WTC11 (cell line): ENCODE results near the gene VWA3B. TPM values are rescaled to one million over a fixed set of nuclear protein-coding genes. Genes with fewer than 3 reads are reported as not detected.

Experiments
- ATAC-seq: fragments of 200-7000 bp; cut with Tn5 transposase; 2 replicates; pipeline ENCODE4 v1.10.0; 2021; ENCODE audit warnings: mild to moderate bottlenecking, moderate library complexity
- CTCF ChIA-PET: fragments of 300-600 bp; sonication (Branson Sonifier 250); formaldehyde crosslinking; loops from one replicate; lab custom pipeline; 2021; ENCODE audit warnings: antibody characterized with exemption; lab: Charles Lee
- POLR2A ChIA-PET: fragments of 350-600 bp; sonication (Branson Sonifier 250); formaldehyde crosslinking; loops from one replicate; lab custom pipeline; 2021; ENCODE audit warnings: antibody characterized with exemption; lab: Charles Lee
- DNase-seq: peaks from one replicate; pipeline ENCODE4 v3.0.0; 2021; ENCODE audit warnings: low spot score
- H3K27ac Mint-ChIP-seq: 2 replicates; pipeline ENCODE4 v1.8.0; 2021; ENCODE audit warnings: mixed read lengths
- H3K27me3 Mint-ChIP-seq: 2 replicates; pipeline ENCODE4 v1.8.0; 2021; ENCODE audit warnings: low read depth, mild to moderate bottlenecking, moderate library complexity, mixed read lengths
- H3K36me3 Mint-ChIP-seq: 2 replicates; pipeline ENCODE4 v1.8.0; 2021; ENCODE audit warnings: mixed read lengths
- H3K4me1 Mint-ChIP-seq: 2 replicates; pipeline ENCODE4 v1.8.0; 2022; ENCODE audit warnings: mixed read lengths
- H3K4me3 Mint-ChIP-seq: 2 replicates; pipeline ENCODE4 v1.8.0; 2021; ENCODE audit warnings: mild to moderate bottlenecking, moderate library complexity, mixed read lengths
- H3K9me3 Mint-ChIP-seq: 2 replicates; pipeline ENCODE4 v1.8.0; 2021; ENCODE audit warnings: mixed read lengths
- ATF1 ChIP-seq: sonication (generic); formaldehyde crosslinking; IDR thresholded peaks from 2 replicates; pipeline ENCODE4 v1.8.1; 2023; ENCODE audit warnings: mild to moderate bottlenecking, moderate library complexity, missing genetic modification reagents
- CREM ChIP-seq: sonication (generic); formaldehyde crosslinking; IDR thresholded peaks from 2 replicates; pipeline ENCODE4 v1.8.1; 2022; ENCODE audit warnings: mild to moderate bottlenecking, missing genetic modification reagents, moderate library complexity
- EMX1 ChIP-seq: fragments of 250-450 bp; sonication (Bioruptor Pico); IDR thresholded peaks from 2 replicates; pipeline ENCODE4 v1.8.0; 2021; ENCODE audit warnings: mild to moderate bottlenecking
- FOXJ3 ChIP-seq: sonication (generic); formaldehyde crosslinking; IDR thresholded peaks from 2 replicates; pipeline ENCODE4 v1.9.0; 2021; ENCODE audit warnings: missing genetic modification reagents, mild to moderate bottlenecking, borderline replicate concordance
- MAX ChIP-seq: sonication (generic); formaldehyde crosslinking; IDR thresholded peaks from 2 replicates; pipeline ENCODE4 v1.8.0; 2022; ENCODE audit warnings: mild to moderate bottlenecking, missing genetic modification reagents
- NR3C1 ChIP-seq: sonication (generic); formaldehyde crosslinking; conservative IDR thresholded peaks from 2 replicates; pipeline ENCODE4 v1.8.1; 2023; ENCODE audit warnings: low read depth, mild to moderate bottlenecking, missing genetic modification reagents
- PRRX2 ChIP-seq: fragments of 250-450 bp; sonication (Bioruptor Pico); IDR thresholded peaks from 2 replicates; pipeline ENCODE4 v1.8.0; 2021; ENCODE audit warnings: mild to moderate bottlenecking
- RORB ChIP-seq: fragments of 250-450 bp; sonication (Bioruptor Pico); IDR thresholded peaks from 2 replicates; pipeline ENCODE4 v1.9.0; 2021; ENCODE audit warnings: mild to moderate bottlenecking
- SMAD3 ChIP-seq: sonication (generic); formaldehyde crosslinking; IDR thresholded peaks from 2 replicates; pipeline ENCODE4 v1.8.0; 2022; ENCODE audit warnings: missing genetic modification reagents, mild to moderate bottlenecking, borderline replicate concordance
- SOX15 ChIP-seq: fragments of 250-450 bp; sonication (Bioruptor Pico); IDR thresholded peaks from 2 replicates; pipeline ENCODE4 v1.9.0; 2021; ENCODE audit warnings: mild to moderate bottlenecking
- TCF7 ChIP-seq: sonication (generic); formaldehyde crosslinking; IDR thresholded peaks from 2 replicates; pipeline ENCODE4 v1.8.0; 2022; ENCODE audit warnings: mild to moderate bottlenecking, low read depth, missing genetic modification reagents, moderate library complexity
- TEAD1 ChIP-seq: sonication (generic); formaldehyde crosslinking; IDR thresholded peaks from 2 replicates; pipeline ENCODE4 v1.8.0; 2022; ENCODE audit warnings: mild to moderate bottlenecking, missing genetic modification reagents
- TEAD4 ChIP-seq: sonication (generic); formaldehyde crosslinking; IDR thresholded peaks from 2 replicates; pipeline ENCODE4 v1.8.0; 2022; ENCODE audit warnings: mild to moderate bottlenecking, missing genetic modification reagents
- ZNF121 ChIP-seq: sonication (generic); formaldehyde crosslinking; IDR thresholded peaks from 2 replicates; pipeline ENCODE4 v1.8.0; 2023; ENCODE audit warnings: missing genetic modification reagents
- ZNF138 ChIP-seq: sonication (generic); formaldehyde crosslinking; conservative IDR thresholded peaks from 2 replicates; pipeline ENCODE4 v1.8.1; 2022; ENCODE audit warnings: mild to moderate bottlenecking, moderate library complexity, missing genetic modification reagents
- ZNF219 ChIP-seq: sonication (generic); formaldehyde crosslinking; IDR thresholded peaks from 2 replicates; pipeline ENCODE4 v1.8.0; 2023; ENCODE audit warnings: missing genetic modification reagents, mild to moderate bottlenecking, borderline replicate concordance
- ZNF232 ChIP-seq: sonication (generic); formaldehyde crosslinking; IDR thresholded peaks from 2 replicates; pipeline ENCODE4 v1.8.0; 2022; ENCODE audit warnings: mild to moderate bottlenecking, missing genetic modification reagents
- total RNA-seq: library from RNA; stranded (reverse); gene quantifications from 3 replicates; pipeline ENCODE4 v1.2.3, GENCODE V29; 2021
- TF ChIP-seq, protein P1 (sequence below): sonication (generic); formaldehyde crosslinking; IDR thresholded peaks from 2 replicates; pipeline ENCODE4 v1.8.1; 2023; ENCODE audit warnings: mild to moderate bottlenecking, missing genetic modification reagents, moderate library complexity
- TF ChIP-seq, protein P2 (sequence below): sonication (generic); formaldehyde crosslinking; IDR thresholded peaks from 2 replicates; pipeline ENCODE4 v1.8.0; 2022; ENCODE audit warnings: mild to moderate bottlenecking, missing genetic modification reagents
- TF ChIP-seq, protein P3 (sequence below): sonication (generic); formaldehyde crosslinking; IDR thresholded peaks from 2 replicates; pipeline ENCODE4 v1.8.1; 2022; ENCODE audit warnings: low read depth, missing genetic modification reagents, borderline replicate concordance
- TF ChIP-seq, protein P4 (sequence below): sonication (generic); formaldehyde crosslinking; IDR thresholded peaks from 2 replicates; pipeline ENCODE4 v1.8.1; 2023; ENCODE audit warnings: mild to moderate bottlenecking, moderate library complexity, missing genetic modification reagents
- TF ChIP-seq, protein P5 (sequence below): sonication (generic); formaldehyde crosslinking; IDR thresholded peaks from 2 replicates; pipeline ENCODE4 v1.8.1; 2023; ENCODE audit warnings: mild to moderate bottlenecking, missing genetic modification reagents

Gene VWA3B
- total RNA-seq, 1 experiment from 2014 or later, result not detected

- Mint-ChIP-seq H3K9me3 (peaks cover 10% of the 10 kb centered on the region), H3K27ac (no peak overlapping the region), H3K4me1 (peaks cover 43% of the 10 kb centered on the region), H3K36me3 (peaks cover 5% of the 10 kb centered on the region; the same call in 1 of the 2 replicates), H3K4me3 (peak overlapping the region; percentile 57), H3K27me3 (peaks cover 62% of the 10 kb centered on the region)
- POLR2A ChIA-PET, result interaction anchor here (0.7 kb wide), 1 partner anchor 13 kb away, joined by 4 read pairs; no protein-coding TSS in a partner anchor
- CTCF ChIA-PET, result interaction anchor here (0.6 to 1.7 kb wide), 3 partner anchors 29 to 491 kb away, joined by 3 to 4 read pairs (median 3); no protein-coding TSS in a partner anchor
- TF ChIP-seq, protein P1, sequence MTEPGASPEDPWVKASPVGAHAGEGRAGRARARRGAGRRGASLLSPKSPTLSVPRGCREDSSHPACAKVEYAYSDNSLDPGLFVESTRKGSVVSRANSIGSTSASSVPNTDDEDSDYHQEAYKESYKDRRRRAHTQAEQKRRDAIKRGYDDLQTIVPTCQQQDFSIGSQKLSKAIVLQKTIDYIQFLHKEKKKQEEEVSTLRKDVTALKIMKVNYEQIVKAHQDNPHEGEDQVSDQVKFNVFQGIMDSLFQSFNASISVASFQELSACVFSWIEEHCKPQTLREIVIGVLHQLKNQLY (CRISPR knock-in tag), result no peak
- TF ChIP-seq TEAD4 (no peak), TEAD1 (no peak), ATF1 (no peak), ZNF219 (CRISPR knock-in tag) (no peak), TCF7 (no peak), CREM (no peak), NR3C1 (CRISPR knock-in tag) (no peak), RORB (CRISPR knock-in tag) (no peak), SOX15 (CRISPR knock-in tag) (no peak), SMAD3 (CRISPR knock-in tag) (no peak)
- TF ChIP-seq, protein P2, sequence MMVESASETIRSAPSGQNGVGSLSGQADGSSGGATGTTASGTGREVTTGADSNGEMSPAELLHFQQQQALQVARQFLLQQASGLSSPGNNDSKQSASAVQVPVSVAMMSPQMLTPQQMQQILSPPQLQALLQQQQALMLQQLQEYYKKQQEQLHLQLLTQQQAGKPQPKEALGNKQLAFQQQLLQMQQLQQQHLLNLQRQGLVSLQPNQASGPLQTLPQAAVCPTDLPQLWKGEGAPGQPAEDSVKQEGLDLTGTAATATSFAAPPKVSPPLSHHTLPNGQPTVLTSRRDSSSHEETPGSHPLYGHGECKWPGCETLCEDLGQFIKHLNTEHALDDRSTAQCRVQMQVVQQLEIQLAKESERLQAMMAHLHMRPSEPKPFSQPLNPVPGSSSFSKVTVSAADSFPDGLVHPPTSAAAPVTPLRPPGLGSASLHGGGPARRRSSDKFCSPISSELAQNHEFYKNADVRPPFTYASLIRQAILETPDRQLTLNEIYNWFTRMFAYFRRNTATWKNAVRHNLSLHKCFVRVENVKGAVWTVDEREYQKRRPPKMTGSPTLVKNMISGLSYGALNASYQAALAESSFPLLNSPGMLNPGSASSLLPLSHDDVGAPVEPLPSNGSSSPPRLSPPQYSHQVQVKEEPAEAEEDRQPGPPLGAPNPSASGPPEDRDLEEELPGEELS, result no peak
- ATAC-seq (peak; percentile 86), DNase-seq (no peak)
Observed at GRCh38 chr2:98334439-98335078, 247.6 kb downstream of the VWA3B start.

DNA sequence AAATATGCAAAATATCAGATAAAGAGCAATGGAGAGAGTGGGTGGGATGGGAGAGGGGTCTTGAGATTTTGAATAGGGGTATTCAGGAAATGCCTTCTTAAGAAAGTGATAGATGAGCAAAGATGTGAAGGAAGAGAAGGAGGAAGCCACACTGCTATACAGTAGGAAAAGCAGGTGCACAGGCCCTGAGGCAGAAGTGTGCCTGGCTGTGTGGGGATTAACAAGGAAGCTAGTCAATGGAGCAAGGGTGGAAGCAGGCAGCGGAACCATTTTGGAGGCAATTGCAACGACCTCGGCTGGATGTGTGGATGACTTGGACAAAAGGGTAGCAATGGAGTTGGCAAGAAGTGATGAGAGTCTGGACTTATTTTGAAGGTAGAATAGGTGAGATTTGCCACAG, 248.3 kb downstream of the VWA3B start:
- POLR2A ChIA-PET, result interaction anchor here (0.7 kb wide), 1 partner anchor 12 kb away, joined by 4 read pairs; no protein-coding TSS in a partner anchor
- no peak overlapping the region for H3K27ac Mint-ChIP-seq

GRCh38 chr2:98341241-98341640, 254.3 kb downstream of the VWA3B start:
- Mint-ChIP-seq H3K9me3 (peaks cover 5% of the 10 kb centered on the region), H3K27ac (no peak overlapping the region), H3K36me3 (peaks cover 5% of the 10 kb centered on the region; the same call in 1 of the 2 replicates), H3K27me3 (peaks cover 51% of the 10 kb centered on the region), H3K4me1 (peaks cover 8% of the 10 kb centered on the region), H3K4me3 (no peak overlapping the region)
- DNase-seq (no peak), ATAC-seq (no peak)
- POLR2A ChIA-PET, result no interaction called here
- CTCF ChIA-PET, result no interaction called here
- TF ChIP-seq FOXJ3, result no peak
- TF ChIP-seq RORB (CRISPR knock-in tag), result no peak
- TF ChIP-seq, protein P3, sequence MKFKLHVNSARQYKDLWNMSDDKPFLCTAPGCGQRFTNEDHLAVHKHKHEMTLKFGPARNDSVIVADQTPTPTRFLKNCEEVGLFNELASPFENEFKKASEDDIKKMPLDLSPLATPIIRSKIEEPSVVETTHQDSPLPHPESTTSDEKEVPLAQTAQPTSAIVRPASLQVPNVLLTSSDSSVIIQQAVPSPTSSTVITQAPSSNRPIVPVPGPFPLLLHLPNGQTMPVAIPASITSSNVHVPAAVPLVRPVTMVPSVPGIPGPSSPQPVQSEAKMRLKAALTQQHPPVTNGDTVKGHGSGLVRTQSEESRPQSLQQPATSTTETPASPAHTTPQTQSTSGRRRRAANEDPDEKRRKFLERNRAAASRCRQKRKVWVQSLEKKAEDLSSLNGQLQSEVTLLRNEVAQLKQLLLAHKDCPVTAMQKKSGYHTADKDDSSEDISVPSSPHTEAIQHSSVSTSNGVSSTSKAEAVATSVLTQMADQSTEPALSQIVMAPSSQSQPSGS, result no peak
- TF ChIP-seq TEAD4, result no peak
- TF ChIP-seq, protein P4, sequence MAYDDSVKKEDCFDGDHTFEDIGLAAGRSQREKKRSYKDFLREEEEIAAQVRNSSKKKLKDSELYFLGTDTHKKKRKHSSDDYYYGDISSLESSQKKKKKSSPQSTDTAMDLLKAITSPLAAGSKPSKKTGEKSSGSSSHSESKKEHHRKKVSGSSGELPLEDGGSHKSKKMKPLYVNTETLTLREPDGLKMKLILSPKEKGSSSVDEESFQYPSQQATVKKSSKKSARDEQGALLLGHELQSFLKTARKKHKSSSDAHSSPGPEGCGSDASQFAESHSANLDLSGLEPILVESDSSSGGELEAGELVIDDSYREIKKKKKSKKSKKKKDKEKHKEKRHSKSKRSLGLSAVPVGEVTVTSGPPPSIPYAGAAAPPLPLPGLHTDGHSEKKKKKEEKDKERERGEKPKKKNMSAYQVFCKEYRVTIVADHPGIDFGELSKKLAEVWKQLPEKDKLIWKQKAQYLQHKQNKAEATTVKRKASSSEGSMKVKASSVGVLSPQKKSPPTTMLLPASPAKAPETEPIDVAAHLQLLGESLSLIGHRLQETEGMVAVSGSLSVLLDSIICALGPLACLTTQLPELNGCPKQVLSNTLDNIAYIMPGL, result no peak
- no peak for TF ChIP-seq SOX15 (CRISPR knock-in tag)
- no peak for TF ChIP-seq PRRX2
- TF ChIP-seq MAX, result no peak
- no peak for TF ChIP-seq EMX1
- TF ChIP-seq ATF1, result no peak

More for the DNA sequence above, 248.3 kb downstream of the VWA3B start:
- CTCF ChIA-PET, result interaction anchor here (0.6 to 1.7 kb wide), 2 partner anchors 50 to 492 kb away, joined by 3 to 4 read pairs; no protein-coding TSS in a partner anchor
- ATAC-seq (no peak), DNase-seq (no peak)
- peaks cover 64% of the 10 kb centered on the region for H3K27me3 Mint-ChIP-seq
- H3K36me3 Mint-ChIP-seq, result peaks cover 5% of the 10 kb centered on the region; the same call in 1 of the 2 replicates
- H3K9me3 Mint-ChIP-seq, result peaks cover 5% of the 10 kb centered on the region
- H3K4me3 Mint-ChIP-seq, result no peak overlapping the region
- TF ChIP-seq ZNF232 (CRISPR knock-in tag) (no peak), ZNF121 (0 out of 2 replicates have a peak, but pooled peaks have one; percentile 40), ZNF138 (no peak), MAX (no peak)
- TF ChIP-seq, protein P5, sequence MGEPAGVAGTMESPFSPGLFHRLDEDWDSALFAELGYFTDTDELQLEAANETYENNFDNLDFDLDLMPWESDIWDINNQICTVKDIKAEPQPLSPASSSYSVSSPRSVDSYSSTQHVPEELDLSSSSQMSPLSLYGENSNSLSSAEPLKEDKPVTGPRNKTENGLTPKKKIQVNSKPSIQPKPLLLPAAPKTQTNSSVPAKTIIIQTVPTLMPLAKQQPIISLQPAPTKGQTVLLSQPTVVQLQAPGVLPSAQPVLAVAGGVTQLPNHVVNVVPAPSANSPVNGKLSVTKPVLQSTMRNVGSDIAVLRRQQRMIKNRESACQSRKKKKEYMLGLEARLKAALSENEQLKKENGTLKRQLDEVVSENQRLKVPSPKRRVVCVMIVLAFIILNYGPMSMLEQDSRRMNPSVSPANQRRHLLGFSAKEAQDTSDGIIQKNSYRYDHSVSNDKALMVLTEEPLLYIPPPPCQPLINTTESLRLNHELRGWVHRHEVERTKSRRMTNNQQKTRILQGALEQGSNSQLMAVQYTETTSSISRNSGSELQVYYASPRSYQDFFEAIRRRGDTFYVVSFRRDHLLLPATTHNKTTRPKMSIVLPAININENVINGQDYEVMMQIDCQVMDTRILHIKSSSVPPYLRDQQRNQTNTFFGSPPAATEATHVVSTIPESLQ (CRISPR knock-in tag), result no peak
- H3K4me1 Mint-ChIP-seq, result peaks cover 43% of the 10 kb centered on the region
